Measurements from ENCODE around the gene AKAP3.
A peak's percentile ranks its signal among the peaks of the same experiment; 100 is the strongest.

Gene AKAP3

GRCh38 chr12:4591180-4591687 lies 57.6 kb downstream of the AKAP3 start:
- FAIRE-seq = no peak

- no peak for FAIRE-seq
Measured at GRCh38 chr12:4589941-4590340, 58.9 kb downstream of the AKAP3 start.

DNA sequence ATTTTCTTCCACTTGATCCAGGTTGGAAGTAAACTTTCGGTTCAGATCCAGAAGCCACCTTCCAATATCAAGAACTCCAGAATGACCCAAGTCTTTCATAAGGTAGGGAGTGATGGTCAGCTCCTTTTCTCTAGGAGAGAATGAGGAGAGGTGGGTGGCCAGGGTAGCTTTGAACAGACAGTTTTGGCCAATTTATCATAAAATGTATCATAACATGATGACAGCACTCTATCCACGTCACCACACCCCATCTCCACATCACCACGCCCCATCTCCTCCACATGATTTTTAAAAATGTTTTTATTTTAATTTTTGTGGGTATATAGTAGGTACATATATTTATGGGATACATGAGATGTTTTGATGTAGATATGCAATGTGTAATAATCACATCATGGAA lies 59.9 kb downstream of the AKAP3 start:
- no peak for FAIRE-seq

- no peak for FAIRE-seq
Measured at GRCh38 chr12:4587108-4587507, 61.7 kb downstream of the AKAP3 start.

- no peak for FAIRE-seq
Measured at GRCh38 chr12:4586500-4586899, 62.4 kb downstream of the AKAP3 start.

GRCh38 chr12:4584896-4585295 lies 64.0 kb downstream of the AKAP3 start:
- no peak for FAIRE-seq

DNA sequence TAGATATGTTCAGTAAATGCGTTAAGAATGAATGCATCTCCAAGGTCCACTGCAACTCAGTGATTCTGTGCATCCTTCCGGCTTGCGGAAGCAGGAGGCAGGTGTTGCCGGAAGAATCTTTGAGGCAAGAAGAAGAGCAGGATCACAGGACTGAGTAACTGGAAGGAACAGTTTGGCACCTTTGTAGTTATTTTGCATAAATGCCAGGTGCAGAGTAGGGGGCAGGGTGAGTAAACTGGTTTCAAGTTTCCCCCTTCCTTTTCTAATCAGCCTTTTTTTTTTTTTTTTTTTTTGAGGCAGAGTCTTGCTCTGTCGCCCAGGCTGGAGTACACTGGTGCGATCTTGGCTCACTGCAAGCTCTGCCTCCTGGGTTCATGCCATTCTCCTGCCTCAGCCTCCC lies 64.6 kb downstream of the AKAP3 start:
- FAIRE-seq = no peak

GRCh38 chr12:4580281-4580688 lies 68.6 kb downstream of the AKAP3 start:
- FAIRE-seq = no peak

- FAIRE-seq = no peak
Measured at GRCh38 chr12:4579305-4580102, 69.3 kb downstream of the AKAP3 start.

DNA sequence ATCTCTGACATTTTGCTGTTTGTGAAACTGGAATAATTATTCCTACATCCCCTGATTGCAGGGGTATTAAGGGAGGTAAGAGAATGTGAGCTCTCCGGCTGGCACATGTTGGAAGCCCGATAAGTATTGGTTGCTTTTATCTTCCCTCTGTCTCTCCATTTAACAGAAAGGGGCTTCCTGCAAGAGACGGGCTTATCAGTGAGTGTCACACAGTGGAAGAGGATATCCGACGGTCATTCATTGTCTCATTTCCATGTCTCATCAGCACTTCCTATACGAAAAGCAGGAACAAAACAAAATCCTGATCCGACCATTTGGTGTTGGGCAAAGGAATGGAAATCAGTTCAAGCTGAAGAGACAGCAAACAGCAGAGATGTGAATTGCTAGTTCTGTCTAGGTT lies 76.2 kb downstream of the AKAP3 start:
- FAIRE-seq = no peak

- peak; percentile 3 for FAIRE-seq
Measured at GRCh38 chr12:4569261-4569660, 79.6 kb downstream of the AKAP3 start.

DNA sequence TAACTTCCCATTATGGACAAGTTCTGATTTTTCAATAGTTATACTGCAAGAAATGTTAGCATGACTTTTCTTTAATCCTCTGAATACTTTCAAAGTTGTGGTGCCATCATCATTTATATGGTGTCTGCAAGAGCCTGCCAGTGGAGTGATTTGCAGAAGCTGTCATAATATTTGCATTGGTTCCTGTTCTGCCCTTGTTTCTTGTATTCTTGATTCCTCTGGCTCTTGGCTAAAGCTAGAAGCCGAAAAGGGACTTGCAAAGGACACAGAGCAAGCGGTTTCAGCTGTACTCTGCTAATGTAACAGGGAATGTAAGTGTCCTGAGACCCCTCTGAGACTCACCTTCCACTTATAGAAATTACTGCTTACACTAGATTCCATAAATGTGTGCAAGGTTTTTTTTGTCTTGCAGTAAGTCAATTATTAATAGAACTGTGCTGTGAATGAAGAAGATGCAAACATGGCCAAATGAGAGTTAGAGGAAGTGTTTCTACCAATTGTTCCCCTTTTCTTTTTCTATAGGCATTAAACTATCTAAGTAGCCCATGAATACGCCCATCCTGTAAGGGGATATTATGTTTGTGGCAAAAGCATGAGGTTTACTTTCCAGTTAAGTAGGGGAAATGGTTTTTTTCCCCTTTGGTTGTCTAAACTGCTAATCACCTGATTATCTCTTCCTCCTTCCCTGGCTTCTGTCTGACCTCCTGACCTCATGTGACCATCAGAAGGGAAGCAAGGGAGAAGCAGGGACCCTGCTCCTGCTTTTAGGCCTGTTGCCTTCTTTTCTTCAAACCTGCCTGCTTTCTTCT lies 81.6 kb downstream of the AKAP3 start:
- no peak for FAIRE-seq

- no peak for FAIRE-seq
Measured at GRCh38 chr12:4566474-4566873, 82.4 kb downstream of the AKAP3 start.

Data from G401.6 (cell line).